SK-N-DZ (cell line): ENCODE measurements around the gene SPARC.

Experiments used
- DNase-seq: peaks from one replicate; pipeline ENCODE4 v3.0.0-alpha.2; 2015; ENCODE audit warnings: low spot score

The SPARC gene

DNA sequence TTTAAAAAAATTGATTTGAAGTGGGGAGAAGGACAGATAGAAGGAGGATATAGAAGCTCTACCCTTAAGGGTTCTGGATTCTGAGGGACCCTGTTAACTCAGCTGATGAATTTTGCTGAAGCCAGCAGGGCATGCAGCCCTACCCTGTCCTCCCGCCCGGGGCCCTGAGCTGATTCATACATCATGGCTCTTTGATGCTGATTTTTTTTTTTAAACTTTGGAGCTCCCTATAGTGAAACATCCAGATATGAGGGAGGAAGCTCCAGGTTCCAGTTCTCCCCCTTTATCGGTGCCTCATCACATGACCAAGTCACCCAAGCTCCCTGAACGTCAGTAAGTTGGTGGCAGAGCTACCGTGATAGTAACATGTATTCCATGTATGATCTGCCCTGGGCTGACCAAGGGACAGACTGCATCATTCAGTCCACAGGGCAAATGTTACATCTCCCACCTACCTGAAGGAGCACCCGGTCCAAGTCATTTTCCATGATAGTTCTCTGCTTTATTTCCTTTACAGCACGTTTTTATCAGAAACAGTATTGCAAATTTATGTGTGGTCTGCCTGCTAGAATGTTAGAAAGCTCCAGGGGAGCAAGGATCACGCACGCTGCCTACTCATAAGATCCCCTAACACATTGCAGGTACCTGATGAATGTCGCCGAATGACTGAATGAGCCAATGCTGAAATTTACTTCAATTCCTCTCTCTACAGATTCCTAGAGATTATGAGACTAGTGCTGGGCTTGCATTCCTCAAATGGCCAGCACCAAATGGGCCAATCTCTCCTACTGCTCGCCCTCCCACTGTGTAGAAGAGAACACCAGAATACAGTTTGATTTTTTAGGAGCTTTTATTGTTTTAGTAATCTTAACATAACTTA, 25.9 kb downstream of the SPARC start:
- no peak for DNase-seq

- peak; percentile 83 for DNase-seq
Observed at GRCh38 chr5:151659001-151659754, 27.5 kb downstream of the SPARC start.

- DNase-seq = no peak
Observed at GRCh38 chr5:151657114-151657513, 29.6 kb downstream of the SPARC start.

GRCh38 chr5:151656311-151656710, 30.4 kb downstream of the SPARC start:
- DNase-seq = no peak

GRCh38 chr5:151651997-151652645, 34.6 kb downstream of the SPARC start:
- peak; percentile 75 for DNase-seq

DNA sequence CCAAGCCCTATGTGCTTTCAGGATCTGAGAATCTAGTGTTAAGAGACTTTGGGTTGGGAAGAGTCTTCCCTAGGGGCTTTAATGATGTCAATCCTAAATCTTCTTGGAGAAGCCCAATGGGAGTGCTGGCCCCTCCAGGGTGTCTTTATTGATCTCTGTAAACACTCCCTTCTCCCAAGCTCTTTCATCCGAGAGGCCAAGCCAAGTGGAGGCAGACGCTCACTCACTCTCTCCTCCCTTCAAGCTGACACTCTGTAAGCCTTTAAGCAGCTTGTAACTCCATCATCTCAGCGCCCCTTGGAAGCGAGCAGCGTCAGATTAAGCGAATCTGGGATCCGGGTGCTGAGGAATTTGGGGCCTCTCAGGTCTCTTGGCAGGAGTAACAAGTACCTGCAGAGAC, 37.7 kb downstream of the SPARC start:
- DNase-seq = no peak

DNA sequence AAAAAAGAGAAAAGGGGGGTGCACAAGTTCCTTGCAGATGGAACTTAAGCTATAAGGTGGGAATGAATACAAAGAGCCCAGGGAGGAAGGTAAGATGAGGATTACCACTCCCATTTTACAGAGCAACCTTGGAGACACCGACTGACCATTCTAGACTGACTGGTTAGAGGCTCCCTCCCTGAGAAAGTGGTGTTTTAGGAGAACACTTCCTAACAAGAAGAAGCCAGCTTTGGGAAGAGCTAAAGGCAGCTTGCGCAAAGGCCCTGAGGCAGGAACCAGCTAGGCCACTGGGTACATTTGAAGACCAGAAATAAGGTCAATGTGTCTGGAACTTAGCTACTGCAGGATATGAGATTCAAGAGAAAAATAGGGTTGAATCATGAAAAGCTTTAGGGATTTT, 38.6 kb downstream of the SPARC start:
- DNase-seq = no peak

- DNase-seq = no peak
Observed at GRCh38 chr5:151647320-151647861, 39.3 kb downstream of the SPARC start.

GRCh38 chr5:151646334-151646733, 40.4 kb downstream of the SPARC start:
- DNase-seq = no peak

GRCh38 chr5:151643388-151643787, 43.3 kb downstream of the SPARC start:
- no peak for DNase-seq

DNA sequence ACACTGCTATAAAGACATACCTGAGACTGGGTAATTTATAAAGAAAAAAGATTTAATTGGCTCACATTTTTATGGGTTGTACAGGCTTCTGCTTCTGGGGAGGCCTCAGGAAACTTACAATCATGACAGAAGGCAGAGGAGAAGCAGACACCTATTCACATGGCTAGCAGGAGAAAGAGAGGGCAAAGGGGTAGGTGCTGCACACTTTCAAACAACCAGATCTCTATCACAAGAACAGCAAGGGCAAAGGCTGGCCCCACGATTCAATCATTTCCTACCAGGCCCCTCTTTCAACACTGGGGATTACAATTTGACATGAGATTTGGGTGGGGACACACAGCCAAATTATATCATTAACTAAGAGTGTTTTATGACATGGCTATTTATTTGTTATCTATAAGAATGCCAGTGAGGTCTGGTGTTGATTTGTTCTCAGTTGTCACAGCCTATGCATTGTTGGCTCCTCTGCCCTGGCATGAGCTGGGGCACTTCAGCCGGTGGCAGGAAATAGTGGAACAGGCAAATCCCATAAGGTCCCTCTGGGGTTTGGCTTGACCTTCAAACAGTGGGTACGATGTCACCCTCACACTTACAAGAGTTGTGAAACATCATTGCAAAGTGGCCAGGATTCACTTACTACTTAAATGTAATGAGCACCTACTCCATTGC, 44.1 kb downstream of the SPARC start:
- no peak for DNase-seq

DNA sequence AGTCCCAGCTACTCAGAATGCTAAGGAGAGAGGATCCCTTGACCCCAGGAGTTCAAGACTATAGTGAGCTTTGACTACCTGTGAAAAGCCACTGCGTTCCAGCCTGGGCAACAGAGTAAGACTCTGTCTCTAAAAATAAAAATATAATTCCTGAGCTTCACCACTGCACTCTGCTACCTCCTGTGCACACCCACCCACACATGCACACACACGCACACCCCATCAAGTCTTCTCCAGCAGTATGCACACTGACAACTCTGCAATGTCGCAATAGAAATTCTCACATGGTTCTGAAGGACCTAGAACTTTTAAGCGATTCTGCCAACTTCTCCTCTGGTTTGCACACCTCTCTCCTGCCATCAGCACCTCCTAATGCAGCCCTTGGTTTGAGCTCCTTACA, 48.1 kb downstream of the SPARC start:
- no peak for DNase-seq

GRCh38 chr5:151637676-151638075, 49.0 kb downstream of the SPARC start:
- DNase-seq = no peak

- no peak for DNase-seq
Observed at GRCh38 chr5:151633892-151634291, 52.8 kb downstream of the SPARC start.

GRCh38 chr5:151632941-151633340, 53.8 kb downstream of the SPARC start:
- no peak for DNase-seq

DNA sequence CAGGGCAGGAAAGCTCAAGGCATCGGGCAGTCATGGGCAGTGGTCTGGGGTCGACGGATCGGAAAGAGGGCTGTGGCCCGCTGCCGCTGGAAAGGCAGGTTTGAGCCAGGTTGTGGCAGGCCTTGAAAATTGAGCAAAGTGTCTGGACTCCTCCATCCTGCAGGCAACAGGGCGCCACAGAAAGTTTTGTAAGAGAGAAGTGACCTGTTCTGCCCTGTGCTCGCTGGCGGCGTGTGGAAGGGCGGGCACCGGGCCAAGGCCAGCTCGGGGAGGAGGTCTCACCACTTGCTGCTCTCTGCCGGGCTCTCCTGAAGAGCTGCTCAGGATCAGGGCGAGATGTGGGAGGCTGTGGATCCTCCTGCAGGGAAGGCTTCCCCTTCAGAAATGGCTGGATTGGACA, 54.2 kb downstream of the SPARC start:
- no peak for DNase-seq

DNA sequence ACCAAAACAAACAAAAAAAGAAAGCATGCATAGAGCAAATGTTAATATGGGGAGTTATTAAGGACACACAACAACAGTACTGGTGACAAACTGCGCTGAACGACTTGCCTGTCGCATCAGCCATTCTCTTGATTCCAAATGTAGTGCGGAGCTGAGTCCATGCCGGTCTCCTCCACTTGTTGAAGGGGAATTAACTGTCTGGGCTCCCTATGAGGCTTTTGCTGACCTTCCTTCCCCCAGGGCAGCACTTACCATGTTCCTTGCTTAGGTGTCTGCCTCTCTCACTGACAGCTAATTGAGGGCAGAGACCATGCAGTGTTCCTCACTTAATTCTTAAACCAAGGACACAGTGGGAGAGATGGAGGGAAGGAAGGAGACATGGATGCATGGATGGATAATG, 54.8 kb downstream of the SPARC start:
- DNase-seq = no peak

- no peak for DNase-seq
Observed at GRCh38 chr5:151630088-151630487, 56.6 kb downstream of the SPARC start.

GRCh38 chr5:151628112-151628823, 58.4 kb downstream of the SPARC start:
- DNase-seq = no peak

DNA sequence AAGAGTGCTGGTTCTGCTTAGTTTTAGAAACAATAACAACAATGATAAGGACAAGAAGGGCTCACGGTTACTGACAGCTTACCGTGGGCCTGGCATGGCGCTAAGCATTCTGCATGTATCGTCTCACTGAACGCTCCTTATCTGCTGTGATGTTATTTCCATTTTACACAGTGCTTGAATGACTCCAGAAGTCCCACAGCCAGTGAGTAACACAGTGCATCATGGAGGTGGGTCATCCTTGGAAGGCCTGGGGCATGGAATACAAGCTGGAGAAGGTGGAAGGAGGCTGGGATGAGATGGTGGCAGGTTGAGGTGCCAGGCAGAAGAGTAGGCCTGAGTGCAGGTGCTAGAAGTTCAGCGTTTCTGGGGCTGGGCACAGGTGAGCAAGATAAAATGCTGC, 59.1 kb downstream of the SPARC start:
- no peak for DNase-seq

DNA sequence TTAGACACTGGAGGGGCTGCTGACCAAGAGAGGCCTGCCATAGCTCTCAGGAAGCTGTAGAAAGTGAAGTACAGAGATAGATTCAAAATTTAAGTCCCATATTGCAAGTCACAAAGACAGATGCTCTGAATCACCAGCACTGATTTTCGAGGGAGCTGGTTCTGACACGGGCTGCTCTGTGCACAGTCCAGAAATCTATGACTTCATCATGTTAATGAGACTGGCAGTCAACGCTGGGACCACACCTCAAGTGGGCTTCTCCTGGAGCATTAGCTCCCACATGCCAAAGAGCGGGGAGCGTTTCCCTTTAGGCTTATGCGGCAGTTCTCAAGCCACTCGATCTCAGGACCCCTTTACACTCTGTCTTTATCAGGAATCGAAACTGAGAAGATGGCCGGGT, 61.4 kb downstream of the SPARC start:
- no peak for DNase-seq
